Fibroblast of villous mesenchyme (primary cell): ENCODE data around the gene TUBA4A. TPM values are rescaled to one million over a fixed set of nuclear protein-coding genes. Genes with fewer than 3 reads are reported as not detected.

Source experiments
- DNase-seq: peaks from one replicate; pipeline ENCODE4 v3.0.0-alpha.2; 2010; ENCODE audit warnings: low read depth
- H3K4me3 ChIP-seq: 2 replicates; pipeline ENCODE4 v1.5.1; 2011; ENCODE audit warnings: low read depth, mild to moderate bottlenecking, low read length
- CTCF ChIP-seq: IDR thresholded peaks from 2 replicates; pipeline ENCODE4 v1.5.1; 2012; ENCODE audit warnings: low read depth, mild to moderate bottlenecking, low read length; ENCODE audit not compliant: insufficient read depth
- total RNA-seq: library from RNA; depleted of rRNA; stranded (reverse); fragments of >200 nt; gene quantifications from 2 replicates; pipeline ENCODE4 v1.2.3, GENCODE V29; 2012

TUBA4A gene
- total RNA-seq, result 6.1 and 27.6 TPM in 2 replicates

- H3K4me3 ChIP-seq, result peak within 1 kb of the TSS; percentile 57
- no peak for TF ChIP-seq CTCF
- no peak for DNase-seq
These were observed at the start of gene TUBA4A for GRCh38 chr2:219253753-219254589. TUBA4A (minus strand) TSS chr2:219253918; CDS start chr2:219253858, 60 bp downstream.

- no peak for TF ChIP-seq CTCF
- no peak overlapping the region for H3K4me3 ChIP-seq
- DNase-seq, result no peak
These were observed 48.8 kb upstream of the TUBA4A start for GRCh38 chr2:219302412-219302968.

DNA sequence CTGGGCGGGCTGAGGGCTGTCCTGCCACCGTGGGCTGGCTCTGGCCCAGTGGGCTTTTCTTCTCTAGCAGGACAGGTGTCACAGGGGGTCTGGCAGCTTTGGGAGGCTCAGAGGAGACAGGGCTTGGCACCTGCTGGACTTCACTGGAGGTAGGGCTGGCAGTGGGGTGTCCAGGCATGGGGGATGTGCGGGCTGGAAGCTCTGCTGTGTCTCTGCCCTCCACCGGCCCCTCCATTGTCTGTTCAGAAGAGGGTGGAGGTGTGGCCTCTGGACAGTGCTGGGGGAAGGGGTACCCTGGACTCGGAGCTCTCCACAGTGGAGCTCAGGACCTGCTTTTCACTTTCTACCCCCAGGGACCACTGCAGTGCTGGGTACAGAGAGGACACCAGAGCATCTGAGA lies 46.3 kb upstream of the TUBA4A start:
- DNase-seq, result no peak
- no peak for TF ChIP-seq CTCF
- H3K4me3 ChIP-seq, result no peak overlapping the region

GRCh38 chr2:219299372-219299760 lies 45.6 kb upstream of the TUBA4A start:
- no peak overlapping the region for H3K4me3 ChIP-seq
- no peak for DNase-seq
- no peak for TF ChIP-seq CTCF

DNA sequence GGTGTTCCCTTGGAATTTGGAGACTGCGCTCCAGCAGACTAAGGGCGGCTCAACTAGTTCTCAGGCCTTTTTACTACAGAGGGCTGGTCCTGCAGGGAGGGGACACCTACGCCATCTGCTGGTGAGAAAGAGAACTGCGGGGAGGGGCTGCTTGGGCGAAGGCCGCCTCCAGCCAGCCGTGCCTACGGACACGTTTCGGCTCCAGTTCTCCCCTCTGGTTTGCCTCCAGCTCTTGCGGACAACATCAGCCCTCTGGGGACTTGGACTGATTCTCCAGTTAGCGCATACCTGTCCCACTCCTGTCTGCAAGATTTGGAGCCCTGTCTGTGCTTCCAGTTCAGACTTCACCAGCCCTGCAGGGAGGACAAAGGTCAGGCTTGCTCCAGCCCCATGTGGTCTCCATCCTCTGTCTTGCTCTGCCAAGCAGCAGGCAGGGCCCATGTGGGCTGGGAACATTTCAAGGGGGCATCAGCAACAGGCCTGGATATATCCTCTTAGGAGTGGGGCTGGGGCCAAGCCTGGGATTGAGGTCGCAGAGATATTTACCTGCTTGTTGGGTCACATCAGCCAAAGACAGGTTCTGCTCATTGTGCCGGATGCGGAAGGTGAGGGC lies 45.1 kb upstream of the TUBA4A start:
- peak; percentile 74 for DNase-seq
- TF ChIP-seq CTCF, result peak; percentile 97

GRCh38 chr2:219297766-219298456 lies 44.2 kb upstream of the TUBA4A start:
- no peak for DNase-seq
- peak; percentile 20 for TF ChIP-seq CTCF
- H3K4me3 ChIP-seq, result no peak overlapping the region

More for the DNA sequence above, 45.1 kb upstream of the TUBA4A start:
- H3K4me3 ChIP-seq, result no peak overlapping the region
